NCI-H524 treated with DMSO at 0.1 percent for 48 hours (cell line): ENCODE results near the gene PPP1R14C.

ENCODE experiments used
- DNase-seq: peaks from one replicate; lab custom pipeline; 2025; lab: John Stamatoyannopoulos, UW

The PPP1R14C gene

DNA sequence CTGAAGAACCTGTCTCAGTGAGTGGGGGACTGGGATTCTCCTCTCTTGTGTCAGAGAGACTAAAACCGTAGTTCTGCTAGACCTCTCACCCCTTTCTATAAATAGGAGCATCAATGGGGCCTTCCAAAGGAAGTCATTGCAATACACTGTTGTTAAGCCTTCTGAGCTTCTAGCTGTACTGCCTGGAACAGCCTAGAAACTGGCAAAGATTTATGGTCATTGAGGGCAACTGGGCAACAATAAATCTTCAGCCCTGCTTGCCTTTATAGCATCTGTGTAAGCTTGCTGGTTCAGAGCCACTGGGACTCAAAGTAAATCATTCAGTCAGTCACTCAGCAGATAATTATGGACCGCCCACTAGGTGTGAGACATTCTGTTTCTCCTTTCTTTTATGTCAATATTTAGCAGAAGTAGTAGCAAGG, 53.2 kb downstream of the PPP1R14C start:
- no peak for DNase-seq

DNA sequence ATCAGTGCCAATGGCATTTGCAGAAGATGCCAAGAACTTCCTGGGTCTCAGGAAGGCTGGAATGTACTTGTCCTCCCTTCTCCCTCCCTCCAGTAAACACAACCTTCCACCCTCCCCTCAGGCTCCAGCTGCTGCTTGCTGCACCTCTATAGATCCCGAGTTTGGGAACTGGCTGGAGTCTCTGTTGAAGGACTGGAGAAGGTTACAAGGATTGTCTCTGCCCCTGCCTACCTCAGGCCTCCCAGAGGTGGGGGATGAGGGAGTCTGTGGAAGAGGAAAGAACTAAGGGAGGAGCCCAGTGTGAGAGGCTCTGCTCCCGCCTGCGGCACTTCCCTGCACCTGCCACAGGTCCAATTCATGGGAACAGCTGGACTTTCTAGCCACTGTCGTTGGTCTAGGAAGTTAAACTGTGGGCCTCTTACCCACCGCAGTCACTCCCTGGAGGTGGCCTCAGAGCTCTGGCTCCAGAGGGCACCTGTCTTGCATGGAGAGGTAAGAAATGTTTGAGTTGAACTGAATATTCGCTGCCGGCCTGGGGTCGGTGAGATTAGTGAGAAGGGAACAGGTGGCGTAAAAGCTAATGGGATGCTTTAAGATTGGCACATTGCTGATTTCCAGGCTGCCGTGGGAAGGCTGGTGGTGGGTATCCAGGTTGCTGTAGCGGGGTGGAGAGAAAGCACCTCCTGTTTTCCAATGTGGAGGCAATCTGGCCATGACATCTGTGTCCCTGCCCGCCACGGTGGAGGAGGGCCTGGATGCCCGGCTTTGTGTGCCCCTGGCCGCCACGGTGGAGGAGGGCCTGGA, 54.3 kb downstream of the PPP1R14C start:
- DNase-seq: peak; percentile 69

DNA sequence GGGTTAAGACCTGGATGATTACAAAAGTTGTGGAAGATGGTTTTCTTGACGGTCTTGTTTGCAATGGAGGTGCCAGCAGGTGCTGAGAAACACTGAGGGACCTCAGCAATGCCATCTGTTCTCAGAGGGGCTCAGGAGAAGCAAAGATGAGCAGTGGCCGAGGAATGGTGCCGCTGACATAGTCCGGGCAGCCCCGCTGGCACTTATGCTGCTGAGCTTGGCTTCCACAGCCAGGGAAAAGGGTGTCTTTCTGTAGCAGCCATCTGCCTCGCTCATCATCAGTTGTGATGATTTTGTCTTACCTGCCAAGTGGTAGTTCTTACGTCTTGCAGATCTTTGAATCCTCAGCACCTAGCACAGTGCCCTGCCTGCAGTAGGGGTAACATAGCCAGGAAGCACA, 55.7 kb downstream of the PPP1R14C start:
- no peak for DNase-seq

DNA sequence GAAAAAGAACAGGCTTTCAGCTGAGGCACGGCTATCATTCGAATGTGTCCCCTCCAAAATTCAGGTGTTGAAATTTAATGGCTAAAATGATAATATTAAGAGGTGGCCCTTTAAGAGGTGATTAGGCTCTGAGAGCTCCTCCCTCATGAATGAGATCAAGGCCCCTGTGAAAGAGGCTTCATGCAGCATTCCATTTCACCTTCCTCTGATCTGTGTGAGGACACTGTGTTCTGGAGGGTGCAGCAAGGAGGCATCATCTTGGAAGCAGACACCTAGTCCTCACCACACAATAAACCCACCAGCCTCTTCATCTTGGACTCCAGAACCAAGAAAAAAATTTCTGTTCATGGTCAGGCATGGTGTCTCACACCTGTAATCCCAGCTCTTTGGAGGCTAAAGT, 56.4 kb downstream of the PPP1R14C start:
- DNase-seq: no peak

DNA sequence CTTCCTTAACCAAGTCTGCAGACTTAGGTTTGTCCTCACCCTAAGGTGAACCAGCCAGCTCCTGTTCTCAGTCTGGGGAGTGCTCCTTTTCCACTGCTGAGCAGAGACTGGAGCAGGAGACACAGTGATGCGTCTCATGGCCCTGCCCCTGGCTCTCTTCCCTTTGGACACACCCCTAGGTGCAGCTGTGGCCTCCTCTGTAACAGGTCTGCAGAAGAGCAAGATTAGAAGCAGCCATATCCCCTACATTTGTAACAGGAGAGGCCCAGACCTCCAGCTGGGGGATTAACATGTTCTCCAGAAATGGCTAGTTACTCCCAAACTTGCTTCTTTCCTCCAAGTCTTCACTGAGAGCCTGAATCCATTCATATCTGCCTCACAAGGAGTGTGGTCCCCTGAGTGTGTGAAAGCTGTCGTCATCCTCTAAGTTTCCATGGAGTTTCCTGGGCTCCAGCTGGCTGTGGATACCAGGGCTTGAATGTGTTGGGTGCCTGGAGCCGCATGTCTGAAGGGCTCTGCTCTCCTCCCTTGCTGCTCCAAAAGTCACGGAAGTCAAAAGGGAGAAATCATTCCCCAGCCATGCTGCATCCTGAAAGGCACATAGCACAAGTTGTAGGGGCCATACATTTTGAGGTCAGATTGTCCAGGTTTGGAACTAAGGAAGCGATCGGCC, 57.7 kb downstream of the PPP1R14C start:
- no peak for DNase-seq

DNA sequence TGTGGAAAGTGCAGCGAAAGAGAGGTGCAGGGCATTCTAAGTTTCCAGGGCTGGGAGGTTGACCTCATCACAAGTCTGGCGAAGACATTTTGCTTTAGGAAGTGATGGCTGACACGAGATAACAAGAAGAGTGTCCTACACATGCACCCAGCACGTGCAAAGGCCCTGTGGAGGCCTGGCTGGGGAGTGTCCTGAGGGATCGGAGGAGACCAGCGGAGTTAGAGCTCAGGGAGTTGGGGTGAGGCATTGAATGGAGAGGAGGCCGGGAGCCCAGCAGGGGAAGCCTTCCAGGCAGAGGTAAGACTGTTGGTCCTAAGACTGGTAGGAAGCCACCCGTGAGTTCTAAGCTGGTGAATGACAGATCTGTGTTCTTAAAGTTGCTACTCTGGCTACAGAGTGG, 58.4 kb downstream of the PPP1R14C start:
- DNase-seq: no peak

DNA sequence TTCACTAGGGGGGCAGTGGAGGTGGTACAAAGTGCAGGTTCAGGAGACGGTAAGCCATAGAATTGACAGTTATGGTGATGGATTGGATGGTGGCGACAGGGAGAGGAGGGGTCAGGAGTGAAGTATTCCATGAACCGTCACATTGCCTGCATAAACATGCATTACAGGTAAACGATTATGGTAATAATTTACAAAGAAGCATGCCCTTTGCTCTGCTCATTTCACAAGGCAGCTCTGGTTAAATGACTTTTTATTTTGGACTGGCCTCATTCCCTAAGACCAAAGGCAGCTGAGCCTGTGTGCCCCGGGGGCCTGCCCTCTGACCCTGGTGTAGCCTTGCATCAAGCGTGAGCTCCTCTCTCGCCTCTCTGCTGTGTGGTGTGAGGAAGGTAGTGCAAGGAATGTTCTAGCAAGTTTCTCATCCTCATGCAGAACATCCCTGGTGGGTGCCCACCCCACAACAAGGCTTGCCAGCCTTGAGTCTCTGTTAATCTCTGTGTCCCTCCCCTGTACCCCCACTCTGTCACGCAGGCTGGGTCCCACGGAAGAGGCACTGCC, 59.0 kb downstream of the PPP1R14C start:
- no peak for DNase-seq

DNA sequence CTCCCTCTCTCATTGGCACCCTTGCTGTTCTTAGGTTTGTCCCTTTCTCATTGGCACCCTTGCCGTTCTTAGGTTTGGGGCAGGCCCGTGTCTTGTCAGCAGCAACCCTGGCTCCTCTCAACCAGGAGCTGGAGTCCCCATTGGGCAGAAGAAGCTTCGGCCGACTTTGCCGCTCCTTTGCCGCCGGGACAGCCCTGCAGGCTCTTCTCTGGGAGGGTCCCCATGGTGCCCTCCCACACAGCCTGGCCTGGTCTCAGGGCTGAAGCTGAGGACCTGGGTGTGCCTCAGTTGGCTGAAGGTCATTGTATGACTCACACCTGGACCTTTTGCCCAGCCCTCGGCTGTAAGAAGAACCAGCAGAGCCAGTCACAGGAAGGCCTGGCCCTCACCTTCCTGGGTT, 59.6 kb downstream of the PPP1R14C start:
- DNase-seq: no peak

DNA sequence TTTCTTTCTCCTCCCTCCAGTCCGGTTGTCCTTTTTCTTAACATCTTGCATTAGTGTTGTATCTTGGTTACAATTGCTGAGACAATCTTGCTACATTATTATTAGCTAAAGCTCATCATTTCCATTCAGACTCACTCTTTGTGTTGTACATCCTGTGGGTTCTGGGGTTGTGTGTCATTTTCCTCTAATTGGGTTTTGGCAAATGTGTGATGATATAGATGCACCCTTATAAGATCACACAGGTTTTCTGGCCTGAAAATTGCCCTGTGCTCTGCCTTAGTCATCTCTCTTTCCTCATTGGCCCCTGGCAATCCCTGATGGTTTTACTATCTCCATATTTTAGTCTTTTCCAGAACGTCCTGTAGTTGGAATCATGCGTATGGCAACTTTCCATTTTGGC, 60.1 kb downstream of the PPP1R14C start:
- no peak for DNase-seq

DNA sequence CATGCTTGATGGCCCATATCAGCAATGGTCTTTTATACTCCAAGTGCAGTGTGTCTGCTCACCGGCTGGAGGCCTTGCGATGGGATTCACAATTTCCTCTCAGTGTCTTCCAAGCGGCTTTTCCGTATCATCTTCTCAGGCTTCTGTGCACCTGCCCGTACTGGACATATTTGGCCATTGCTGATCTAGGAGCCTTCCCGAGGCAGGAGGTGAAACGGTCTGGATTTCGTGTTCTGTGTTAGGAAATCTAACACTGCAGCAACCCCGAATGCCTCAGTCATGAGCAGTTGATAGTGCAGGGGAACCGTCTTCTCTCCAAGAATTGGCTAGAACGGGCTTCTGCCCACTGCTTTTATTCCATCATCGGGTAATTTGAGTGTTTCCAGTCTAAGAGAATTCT, 60.5 kb downstream of the PPP1R14C start:
- DNase-seq: no peak

DNA sequence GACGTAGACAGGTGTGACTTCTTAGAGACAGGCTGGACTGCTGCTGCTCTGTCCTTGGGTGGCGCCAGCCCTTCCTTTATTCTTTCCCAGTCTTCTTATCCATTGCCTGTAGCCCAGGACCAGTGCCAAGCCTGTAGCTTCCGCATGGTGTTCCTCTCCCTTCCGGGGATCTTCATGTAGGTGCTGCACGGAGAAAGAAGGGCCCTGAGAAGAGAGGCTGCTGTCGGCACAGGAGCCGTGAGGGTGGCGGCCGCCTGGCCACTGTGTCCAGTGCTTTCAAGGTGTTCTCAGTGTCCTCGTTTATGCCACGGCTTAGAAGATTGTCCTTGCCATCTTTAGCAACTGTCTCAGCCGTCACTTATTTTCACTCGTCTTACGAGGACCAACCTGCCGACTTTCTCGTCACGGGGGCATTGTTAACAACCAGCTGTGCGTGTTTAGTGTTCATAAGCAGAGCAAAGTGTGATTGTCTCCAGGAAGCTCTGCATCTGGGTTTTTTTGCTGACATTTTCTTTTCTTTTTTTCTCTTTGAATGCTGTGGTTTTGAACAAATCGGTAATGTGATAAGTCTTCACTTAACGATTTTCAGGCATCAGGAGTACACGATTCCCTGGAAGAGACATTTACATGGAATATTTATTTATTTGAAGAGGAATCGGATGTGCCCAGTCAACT, 61.2 kb downstream of the PPP1R14C start:
- DNase-seq: no peak

DNA sequence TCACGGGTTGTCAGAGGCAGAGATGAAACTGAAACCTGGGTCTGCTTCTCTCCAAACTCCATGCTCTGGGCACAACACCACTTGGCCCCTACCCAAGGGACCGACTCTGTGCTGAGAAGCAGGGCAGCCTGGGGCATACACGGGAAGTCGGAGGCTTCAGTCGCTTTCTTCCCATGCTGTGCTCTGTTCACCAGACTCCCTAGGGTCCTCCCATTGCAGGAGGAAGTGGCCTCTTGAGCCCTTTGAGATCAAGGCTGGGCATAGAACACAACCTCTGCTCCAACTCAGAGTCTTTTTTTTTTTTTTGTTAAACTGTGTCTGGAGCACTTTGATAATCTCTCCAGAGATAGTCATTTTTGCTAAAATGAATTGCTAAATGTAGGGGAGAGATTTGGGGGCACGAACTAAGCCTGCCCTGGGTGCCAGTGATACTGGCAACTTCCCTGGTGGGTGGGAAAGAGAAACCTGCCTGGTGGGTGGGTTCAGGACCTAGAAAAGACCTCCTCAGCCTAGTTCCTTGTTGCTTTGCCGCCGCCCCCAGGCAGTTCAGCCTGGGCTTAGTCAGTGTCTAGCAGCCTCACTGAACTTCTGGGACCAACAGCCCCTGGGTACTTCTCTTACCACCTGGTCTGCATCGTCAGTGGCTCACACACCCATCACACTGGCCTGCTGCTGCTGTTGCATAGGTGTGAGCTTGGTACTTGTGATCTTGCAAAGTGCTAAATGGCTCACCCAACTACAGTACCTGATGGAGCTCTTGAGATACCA, 62.0 kb downstream of the PPP1R14C start:
- no peak for DNase-seq

DNA sequence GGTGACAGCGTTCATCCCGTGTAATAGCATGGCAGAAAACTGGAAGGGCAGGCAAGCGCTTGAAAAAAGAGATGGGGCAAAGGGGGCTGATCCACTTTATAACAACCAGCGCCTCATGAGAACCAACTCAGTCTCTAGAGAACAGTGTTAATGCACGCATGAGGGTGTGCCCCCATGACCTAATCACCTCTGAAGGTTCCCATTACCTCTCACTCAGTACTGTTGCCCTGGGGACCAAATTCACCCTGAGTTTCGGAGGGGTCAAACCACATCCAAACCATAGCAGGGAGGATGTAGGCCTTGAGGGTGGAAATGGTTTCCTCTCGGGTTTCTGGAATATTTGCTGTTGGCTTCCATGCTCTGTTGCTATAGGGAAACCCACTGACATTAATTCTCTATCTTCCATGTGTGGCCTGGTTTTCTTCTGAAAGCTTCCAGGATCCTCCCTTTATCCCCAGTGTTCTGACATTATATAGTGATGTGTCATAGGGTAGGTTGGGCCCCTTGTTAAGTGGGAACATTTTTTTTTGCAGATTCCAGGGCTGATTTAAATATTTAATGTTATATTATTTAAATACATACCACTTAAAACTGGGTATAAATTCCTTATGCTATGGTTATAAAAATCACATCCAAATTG, 65.2 kb downstream of the PPP1R14C start:
- DNase-seq: no peak

DNA sequence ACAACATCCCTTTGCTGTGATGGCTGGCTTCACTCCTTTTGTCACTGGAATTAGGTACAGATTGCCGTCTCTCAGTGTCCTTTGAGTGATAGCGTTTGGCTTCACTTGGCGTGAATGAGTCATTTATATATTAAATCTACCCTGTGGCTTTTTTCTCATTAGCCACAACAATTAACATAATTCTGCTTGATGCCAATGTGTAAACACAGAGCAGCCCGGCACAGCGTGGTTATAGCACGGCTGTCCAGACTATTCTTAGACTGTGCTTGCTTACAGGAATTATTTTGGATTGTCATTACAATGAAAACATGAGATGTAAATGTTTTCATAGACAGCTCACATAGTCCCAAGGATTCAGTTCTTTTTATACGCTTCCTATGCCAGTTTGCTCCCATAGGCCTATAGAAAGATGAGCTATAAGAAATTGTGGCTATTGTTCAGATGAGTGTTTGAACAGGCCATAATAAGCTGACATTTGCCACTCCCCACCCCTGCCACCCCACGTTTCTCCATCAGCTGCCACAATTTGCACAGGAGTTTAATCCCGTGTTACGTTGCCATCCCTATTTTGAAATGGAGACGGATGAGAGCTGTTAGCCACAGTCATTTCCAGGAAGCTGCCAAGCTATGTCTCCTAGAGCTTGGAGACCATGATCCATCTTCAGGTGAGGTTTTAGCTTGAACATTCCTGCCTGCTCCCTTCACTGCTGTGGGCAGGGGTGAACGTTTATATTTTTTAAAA, 65.9 kb downstream of the PPP1R14C start:
- DNase-seq: no peak

DNA sequence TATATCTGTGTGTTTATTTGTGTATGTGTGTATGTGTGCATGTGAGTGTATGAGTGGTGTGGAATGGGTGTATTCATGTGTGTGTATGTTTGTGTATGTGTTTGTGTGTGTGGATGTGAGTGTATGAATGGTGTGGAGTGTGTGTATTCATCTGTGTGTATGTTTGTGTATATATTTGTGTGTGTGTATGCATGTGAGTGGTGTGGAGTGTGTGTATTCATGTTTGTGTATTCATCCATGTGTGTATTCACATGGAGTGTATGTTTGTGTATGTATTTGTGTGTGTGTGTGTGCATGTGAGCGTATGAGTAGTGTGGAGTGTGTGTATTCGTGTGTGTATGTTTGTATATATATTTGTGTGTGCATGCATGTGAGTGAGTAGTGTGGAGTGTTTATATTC, 66.6 kb downstream of the PPP1R14C start:
- DNase-seq: no peak

DNA sequence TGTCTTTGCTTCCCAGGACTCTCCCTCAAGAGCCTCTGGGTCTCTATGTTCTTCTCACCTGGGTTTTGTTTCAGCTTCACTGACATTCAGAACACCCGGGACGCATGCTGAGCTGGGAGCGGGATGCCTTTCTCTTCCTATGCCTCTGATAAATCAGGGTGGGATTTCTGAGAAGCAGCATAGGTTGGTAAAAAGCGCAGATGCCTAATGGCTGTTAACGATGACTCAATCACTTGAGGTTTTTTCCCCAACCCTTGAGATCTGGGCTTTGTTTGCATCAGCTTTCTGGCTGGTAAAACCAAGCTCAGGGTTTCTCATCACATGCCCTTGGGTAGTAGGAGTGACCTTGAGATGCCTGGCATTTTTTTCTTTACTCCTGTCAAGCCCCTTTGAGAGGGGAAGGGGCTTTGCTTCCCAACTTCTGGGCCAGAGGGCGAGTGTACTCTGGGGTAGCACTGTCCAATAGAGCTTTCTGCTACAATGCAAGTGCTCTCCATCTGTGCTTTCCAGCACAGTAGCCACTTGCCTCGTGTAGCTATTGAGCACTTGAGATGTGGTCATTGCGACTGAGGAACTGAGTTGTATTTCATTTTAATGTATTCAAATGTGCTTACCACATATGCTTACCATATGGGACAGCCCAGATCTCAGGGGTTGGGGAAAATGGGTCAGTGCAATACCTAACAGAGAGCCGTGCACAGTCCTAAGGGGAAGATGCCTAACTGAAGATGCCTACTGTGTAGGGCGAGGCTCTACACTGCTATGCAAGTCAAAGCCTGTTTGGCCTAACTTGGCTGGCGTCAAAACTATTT, 69.1 kb downstream of the PPP1R14C start:
- no peak for DNase-seq

DNA sequence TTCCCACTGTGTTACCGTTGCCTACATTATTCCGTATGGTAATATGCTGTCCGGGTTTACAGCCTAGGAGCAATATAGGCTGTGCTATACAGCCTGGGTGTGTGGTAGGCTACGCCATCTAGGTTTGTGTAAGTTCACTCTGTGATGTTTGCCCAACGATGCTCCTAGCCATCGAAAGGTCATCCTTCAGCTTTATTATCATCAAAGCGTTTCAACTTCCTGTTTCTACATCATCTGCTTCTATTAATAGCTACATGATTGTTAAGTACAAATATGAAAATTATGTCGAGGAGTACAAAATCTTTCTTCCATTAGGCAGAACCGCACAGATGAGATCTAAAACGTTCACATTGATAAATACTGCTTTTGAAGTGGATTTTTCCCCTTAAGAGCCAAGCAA, 69.9 kb downstream of the PPP1R14C start:
- DNase-seq: no peak

DNA sequence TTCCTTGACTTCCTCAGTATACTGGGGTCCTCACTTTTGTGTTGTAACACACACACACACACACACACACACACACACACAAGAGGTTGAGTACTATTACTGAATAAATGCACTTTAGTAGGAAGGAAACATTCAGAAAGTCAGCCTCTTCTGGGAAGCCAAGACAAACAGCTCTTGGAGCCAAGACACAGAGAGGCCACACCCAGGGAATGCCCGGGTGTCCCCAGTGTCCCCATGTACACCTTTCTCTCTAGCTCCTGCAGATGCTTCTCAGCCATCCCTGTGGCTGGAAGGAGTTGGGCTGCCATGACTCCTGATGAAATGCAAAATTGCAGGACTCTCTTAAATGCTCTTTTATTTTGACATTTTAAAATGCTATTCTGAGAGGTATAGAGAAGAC, 70.5 kb downstream of the PPP1R14C start:
- no peak for DNase-seq

DNA sequence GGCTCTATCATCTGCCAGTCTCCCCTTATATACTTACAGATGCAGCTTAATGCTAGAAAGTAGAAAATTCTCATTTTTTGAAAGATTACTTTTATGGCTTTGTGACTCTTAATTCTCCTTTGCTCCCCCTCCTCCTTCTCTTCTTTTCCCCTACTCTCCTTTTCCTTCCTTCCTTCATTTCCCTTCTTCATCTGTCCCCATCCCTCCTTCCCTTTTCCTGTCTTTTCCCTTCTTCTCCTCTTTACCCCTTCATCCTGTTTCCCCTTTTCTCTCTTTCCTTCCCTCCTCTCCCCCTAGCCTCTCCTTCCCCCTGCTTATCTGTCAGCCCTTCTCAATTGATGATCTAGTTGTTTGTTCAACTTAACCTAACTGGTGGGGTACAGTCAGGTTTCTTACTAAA, 71.5 kb downstream of the PPP1R14C start:
- DNase-seq: no peak
